ENCODE results near the gene WDR45B.

Gene WDR45B

DNA sequence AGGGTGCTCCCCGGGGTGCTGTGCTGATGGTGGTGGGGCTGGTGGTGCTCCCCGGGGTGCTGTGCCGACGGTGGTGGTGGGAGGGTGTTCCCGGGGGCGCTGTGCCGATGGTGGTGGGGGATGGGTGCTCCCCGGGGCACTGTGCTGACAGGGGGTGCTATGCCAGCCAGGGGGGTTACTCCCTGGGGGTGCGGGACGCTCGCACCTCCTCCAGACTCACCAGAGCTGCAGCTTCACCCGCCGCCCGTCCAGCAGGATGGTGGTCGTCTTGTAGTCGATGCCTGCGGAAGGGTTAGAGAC lies 16.0 kb upstream of the WDR45B start:
- no peaks in the 10 kb centered on the region for H3F3A ChIP-seq (ENCODE audit: insufficient read depth)
- H3K9ac ChIP-seq (ENCODE audit: low read length) = no peak overlapping the region
- no peaks in the 10 kb centered on the region for H4K20me1 ChIP-seq (ENCODE audit: low read depth, low read length)
- H3K27me3 ChIP-seq (ENCODE audit: low read length) = no peaks in the 10 kb centered on the region
- no peak overlapping the region for H3K4me3 ChIP-seq (ENCODE audit: insufficient read depth, low read length, poor library complexity, severe bottlenecking)
- TF ChIP-seq, protein P1, sequence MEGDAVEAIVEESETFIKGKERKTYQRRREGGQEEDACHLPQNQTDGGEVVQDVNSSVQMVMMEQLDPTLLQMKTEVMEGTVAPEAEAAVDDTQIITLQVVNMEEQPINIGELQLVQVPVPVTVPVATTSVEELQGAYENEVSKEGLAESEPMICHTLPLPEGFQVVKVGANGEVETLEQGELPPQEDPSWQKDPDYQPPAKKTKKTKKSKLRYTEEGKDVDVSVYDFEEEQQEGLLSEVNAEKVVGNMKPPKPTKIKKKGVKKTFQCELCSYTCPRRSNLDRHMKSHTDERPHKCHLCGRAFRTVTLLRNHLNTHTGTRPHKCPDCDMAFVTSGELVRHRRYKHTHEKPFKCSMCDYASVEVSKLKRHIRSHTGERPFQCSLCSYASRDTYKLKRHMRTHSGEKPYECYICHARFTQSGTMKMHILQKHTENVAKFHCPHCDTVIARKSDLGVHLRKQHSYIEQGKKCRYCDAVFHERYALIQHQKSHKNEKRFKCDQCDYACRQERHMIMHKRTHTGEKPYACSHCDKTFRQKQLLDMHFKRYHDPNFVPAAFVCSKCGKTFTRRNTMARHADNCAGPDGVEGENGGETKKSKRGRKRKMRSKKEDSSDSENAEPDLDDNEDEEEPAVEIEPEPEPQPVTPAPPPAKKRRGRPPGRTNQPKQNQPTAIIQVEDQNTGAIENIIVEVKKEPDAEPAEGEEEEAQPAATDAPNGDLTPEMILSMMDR (IDR thresholded peaks at IDR 0.05; ENCODE audit: insufficient read depth, low read length, poor library complexity, severe bottlenecking) = no peak
- TF ChIP-seq EZH2phosphoT487 (conservative IDR thresholded peaks at IDR 0.05; ENCODE audit: low read length) = no peak
- no peak overlapping the region for H3K4me2 ChIP-seq (ENCODE audit: low read depth, low read length, poor library complexity, severe bottlenecking)
- H3K79me2 ChIP-seq (ENCODE audit: insufficient read depth, low read length) = no peaks in the 10 kb centered on the region
- H3K27ac ChIP-seq (ENCODE audit: low read depth, low read length) = no peak overlapping the region
- H3K36me3 ChIP-seq (ENCODE audit: low read length) = no peaks in the 10 kb centered on the region
- H3K9me2 ChIP-seq (replicated peaks; ENCODE audit: insufficient read depth, low read length) = no peaks in the 10 kb centered on the region
- H3K9me3 ChIP-seq (ENCODE audit: insufficient read depth, low read length) = no peaks in the 10 kb centered on the region
- H2AFZ ChIP-seq (ENCODE audit: low read depth, low read length, severe bottlenecking) = no peak overlapping the region

DNA sequence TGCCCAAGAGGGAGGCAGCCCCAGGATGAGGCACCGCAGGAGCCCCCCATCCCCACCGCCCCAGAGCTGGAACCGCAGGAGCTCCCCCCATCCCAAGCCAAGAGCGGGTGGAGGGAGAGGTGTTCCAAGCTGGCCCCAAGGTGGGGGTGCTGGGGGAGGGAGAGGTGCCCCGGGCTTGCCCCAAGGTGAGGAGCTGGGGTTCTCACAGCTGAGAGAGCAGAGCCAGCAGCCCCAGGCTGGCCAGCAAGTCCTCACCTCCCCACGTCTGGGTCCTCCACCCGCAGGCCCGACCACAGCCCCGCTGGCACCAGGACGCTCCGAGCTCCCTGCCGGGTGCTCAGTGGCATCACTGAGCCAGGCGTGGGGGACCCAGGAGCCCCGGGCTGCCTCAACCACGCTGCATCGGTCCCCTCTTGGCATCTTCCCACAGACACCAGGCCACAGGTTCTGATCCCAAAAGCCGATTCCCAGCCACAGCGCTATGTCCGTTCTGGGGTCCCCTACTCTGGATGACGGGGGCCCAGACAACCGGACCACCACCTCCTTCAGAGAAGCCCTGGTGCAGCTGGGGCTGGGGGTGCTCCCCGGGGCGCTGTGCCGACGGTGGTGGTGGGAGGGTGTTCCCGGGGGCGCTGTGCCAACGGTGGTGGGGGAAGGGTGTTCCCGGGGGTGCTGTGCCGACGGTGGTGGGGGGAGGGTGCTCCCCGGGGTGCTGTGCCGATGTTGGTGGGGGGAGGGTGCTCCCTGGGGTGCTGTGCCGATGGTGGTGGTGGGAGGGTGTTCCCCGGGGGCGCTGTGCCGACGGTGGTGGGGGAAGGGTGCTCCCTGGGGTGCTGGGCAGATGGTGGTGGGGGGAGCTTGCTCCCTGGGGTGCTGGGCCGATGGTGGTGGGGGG lies 15.4 kb upstream of the WDR45B start:
- Histone ChIP-seq H3F3A (ENCODE audit: insufficient read depth) (no peaks in the 10 kb centered on the region), H3K36me3 (ENCODE audit: low read length) (no peaks in the 10 kb centered on the region), H3K4me3 (ENCODE audit: insufficient read depth, low read length, poor library complexity, severe bottlenecking) (no peak overlapping the region), H3K9me3 (ENCODE audit: insufficient read depth, low read length) (no peaks in the 10 kb centered on the region), H3K79me2 (ENCODE audit: insufficient read depth, low read length) (no peaks in the 10 kb centered on the region), H3K9ac (ENCODE audit: low read length) (no peak overlapping the region), H3K27ac (ENCODE audit: low read depth, low read length) (no peak overlapping the region), H3K27me3 (ENCODE audit: low read length) (no peaks in the 10 kb centered on the region), H3K9me2 (replicated peaks; ENCODE audit: insufficient read depth, low read length) (no peaks in the 10 kb centered on the region), H3K4me2 (ENCODE audit: low read depth, low read length, poor library complexity, severe bottlenecking) (no peak overlapping the region), H4K20me1 (ENCODE audit: low read depth, low read length) (no peaks in the 10 kb centered on the region), H2AFZ (ENCODE audit: low read depth, low read length, severe bottlenecking) (no peak overlapping the region)
- no peak for TF ChIP-seq EZH2phosphoT487 (conservative IDR thresholded peaks at IDR 0.05; ENCODE audit: low read length)
- TF ChIP-seq, protein P1 (IDR thresholded peaks at IDR 0.05; ENCODE audit: insufficient read depth, low read length, poor library complexity, severe bottlenecking) = no peak

DNA sequence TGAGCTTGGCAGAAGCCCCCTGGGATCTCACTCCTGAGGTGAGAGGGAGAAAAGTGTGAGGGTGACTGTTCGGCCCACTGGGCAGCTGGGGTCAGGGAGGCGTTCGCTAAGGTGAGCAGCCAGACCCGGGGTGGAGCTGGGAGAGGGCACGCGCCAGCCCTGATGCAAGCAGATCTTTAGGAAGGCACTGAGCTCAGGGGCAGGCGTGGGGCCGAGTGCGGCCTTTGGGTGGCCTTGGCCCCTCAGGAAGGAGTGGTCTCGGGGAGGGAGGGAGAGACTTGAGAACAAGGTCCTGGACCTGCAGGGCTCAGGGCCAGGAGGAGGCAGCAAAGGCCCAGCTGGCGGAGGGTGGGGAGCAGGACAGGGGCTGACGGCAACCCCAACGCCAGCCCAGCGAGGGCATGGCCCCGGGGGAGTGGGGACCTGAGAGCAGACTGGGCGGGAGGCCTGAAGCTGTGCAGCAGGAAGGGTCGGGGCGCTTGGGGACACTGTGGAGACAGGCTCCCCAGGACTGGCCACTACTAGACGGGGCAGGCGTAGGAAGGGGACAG lies 14.5 kb upstream of the WDR45B start:
- H3K79me2 ChIP-seq (ENCODE audit: insufficient read depth, low read length) = no peaks in the 10 kb centered on the region
- H3K9me3 ChIP-seq (ENCODE audit: insufficient read depth, low read length) = no peaks in the 10 kb centered on the region
- no peaks in the 10 kb centered on the region for H3F3A ChIP-seq (ENCODE audit: insufficient read depth)
- H3K27ac ChIP-seq (ENCODE audit: low read depth, low read length) = no peak overlapping the region
- H2AFZ ChIP-seq (ENCODE audit: low read depth, low read length, severe bottlenecking) = no peak overlapping the region
- no peak overlapping the region for H3K4me2 ChIP-seq (ENCODE audit: low read depth, low read length, poor library complexity, severe bottlenecking)
- no peaks in the 10 kb centered on the region for H4K20me1 ChIP-seq (ENCODE audit: low read depth, low read length)
- H3K36me3 ChIP-seq (ENCODE audit: low read length) = no peaks in the 10 kb centered on the region
- no peaks in the 10 kb centered on the region for H3K9me2 ChIP-seq (replicated peaks; ENCODE audit: insufficient read depth, low read length)
- H3K4me3 ChIP-seq (ENCODE audit: insufficient read depth, low read length, poor library complexity, severe bottlenecking) = no peak overlapping the region
- no peak overlapping the region for H3K9ac ChIP-seq (ENCODE audit: low read length)
- H3K27me3 ChIP-seq (ENCODE audit: low read length) = no peaks in the 10 kb centered on the region
- TF ChIP-seq, protein P1 (IDR thresholded peaks at IDR 0.05; ENCODE audit: insufficient read depth, low read length, poor library complexity, severe bottlenecking) = no peak
- no peak for TF ChIP-seq EZH2phosphoT487 (conservative IDR thresholded peaks at IDR 0.05; ENCODE audit: low read length)

Measured in SU-DHL-6 (cell line).